HepG2 (cell line): ENCODE data around the gene TXNL4A. TPM values are rescaled to one million over a fixed set of nuclear protein-coding genes. Genes with fewer than 3 reads are reported as not detected.
A peak's percentile ranks its signal among the peaks of the same experiment; 100 is the strongest.

Experiments used
- ETV6 ChIP-seq: sonication (generic); formaldehyde crosslinking; conservative IDR thresholded peaks from 2 replicates; pipeline ENCODE4 v1.4.0; 2020; ENCODE audit warnings: missing genetic modification reagents
- FOXP1 ChIP-seq, 2 experiments: fragments of 450-650 bp in 1 of 2; IDR thresholded peaks; 2 replicates each; pipeline ENCODE4 v1.6.1; 2017 to 2018; ENCODE audit warnings: antibody characterized with exemption in 1 of 2
- GABPB1 ChIP-seq: IDR thresholded peaks from 2 replicates; pipeline ENCODE4 v1.6.1; 2016; ENCODE audit warnings: mild to moderate bottlenecking, missing genetic modification reagents, moderate library complexity, missing compliant biosample characterization
- KAT7 ChIP-seq: IDR thresholded peaks from 2 replicates; pipeline ENCODE4 v1.6.1; 2018; ENCODE audit warnings: borderline replicate concordance, missing compliant biosample characterization
- KDM3A ChIP-seq: IDR thresholded peaks from 2 replicates; pipeline ENCODE4 v1.6.1; 2018; ENCODE audit warnings: low read depth, missing compliant biosample characterization
- MXI1 ChIP-seq: IDR thresholded peaks from 3 replicates; pipeline ENCODE4 v1.6.1; 2012; ENCODE audit warnings: low read depth, low read length, inconsistent platforms, borderline replicate concordance
- NCOA1 ChIP-seq: sonication (generic); formaldehyde crosslinking; IDR thresholded peaks from 2 replicates; pipeline ENCODE4 v1.9.0; 2021; ENCODE audit warnings: missing genetic modification reagents
- PCBP1 ChIP-seq: fragments of 200-400 bp; formaldehyde crosslinking; IDR thresholded peaks from 2 replicates; pipeline ENCODE4 v1.6.1; 2017; ENCODE audit warnings: mild to moderate bottlenecking, low read depth, low read length, borderline replicate concordance
- PHB2 ChIP-seq: fragments of 450-650 bp; IDR thresholded peaks from 2 replicates; pipeline ENCODE4 v1.6.1; 2018; ENCODE audit not compliant: partially characterized antibody
- REPIN1 ChIP-seq: sonication (generic); formaldehyde crosslinking; IDR thresholded peaks from 2 replicates; pipeline ENCODE4 v1.8.0; 2022; ENCODE audit warnings: missing genetic modification reagents, low read depth, mild to moderate bottlenecking, borderline replicate concordance
- RXRB ChIP-seq: IDR thresholded peaks from 2 replicates; pipeline ENCODE4 v1.6.1; 2016; ENCODE audit warnings: borderline replicate concordance, missing genetic modification reagents, missing compliant biosample characterization
- ZMYM2 ChIP-seq: sonication (generic); formaldehyde crosslinking; IDR thresholded peaks from 2 replicates; pipeline ENCODE4 v1.8.0; 2022; ENCODE audit warnings: mild to moderate bottlenecking, missing genetic modification reagents
- ZNF143 ChIP-seq: sonication (generic); formaldehyde crosslinking; IDR thresholded peaks from 2 replicates; pipeline ENCODE4 v1.4.0; 2020; ENCODE audit warnings: missing genetic modification reagents
- ZNF20 ChIP-seq: sonication (generic); formaldehyde crosslinking; IDR thresholded peaks from 2 replicates; pipeline ENCODE4 v1.4.0; 2020; ENCODE audit warnings: mild to moderate bottlenecking, moderate library complexity, missing genetic modification reagents
- ZNF251 ChIP-seq: sonication (generic); formaldehyde crosslinking; IDR thresholded peaks from 2 replicates; pipeline ENCODE4 v1.9.0; 2021; ENCODE audit warnings: mild to moderate bottlenecking, missing genetic modification reagents
- ZNF468 ChIP-seq: sonication (generic); formaldehyde crosslinking; IDR thresholded peaks from 2 replicates; pipeline ENCODE4 v1.8.0; 2022; ENCODE audit warnings: mild to moderate bottlenecking, moderate library complexity, missing genetic modification reagents
- ZNF720 ChIP-seq: sonication (generic); formaldehyde crosslinking; IDR thresholded peaks from 2 replicates; pipeline ENCODE4 v1.4.0; 2020; ENCODE audit warnings: missing genetic modification reagents
- ZNF75D ChIP-seq: sonication (generic); formaldehyde crosslinking; IDR thresholded peaks from 2 replicates; pipeline ENCODE4 v1.8.1; 2023; ENCODE audit warnings: missing genetic modification reagents, mild to moderate bottlenecking, borderline replicate concordance
- polyA plus RNA-seq, 8 experiments: library from polyadenylated mRNA; depleted of rRNA in 3 of 8; stranded (reverse) in 7 of 8; unstranded in 1 of 8; fragments of >200 nt; fragmentation: Illumina TruSeq in 4 of 8; extraction: Trizol in 4 of 8; gene quantifications; 2 replicates each; pipeline versions ENCODE4 v1.2.1 to v1.2.3, GENCODE V29; 2011 to 2016; ENCODE audit warnings: low read depth in 4 of 8, missing spikeins in 1 of 8, mixed read lengths in 1 of 8; ENCODE audit not compliant: insufficient read depth in 1 of 8
- total RNA-seq, 5 experiments: library from RNA; depleted of rRNA; stranded (reverse); fragments of >200 nt; fragmentation: Illumina TruSeq; extraction: Trizol; gene quantifications; 2 replicates each; pipeline ENCODE4 v1.2.3, GENCODE V29; 2016; ENCODE audit warnings: low read depth in 1 of 5
- TF ChIP-seq, protein P1 (sequence below): sonication (generic); formaldehyde crosslinking; conservative IDR thresholded peaks from 2 replicates; pipeline ENCODE4 v1.4.0; 2020; ENCODE audit warnings: missing genetic modification reagents
- TF ChIP-seq, protein P2 (sequence below): IDR thresholded peaks from 2 replicates; pipeline ENCODE4 v1.6.1; 2016; ENCODE audit warnings: missing compliant biosample characterization, missing genetic modification reagents, borderline replicate concordance
- TF ChIP-seq, protein P3 (sequence below): sonication (generic); formaldehyde crosslinking; IDR thresholded peaks from 2 replicates; pipeline ENCODE4 v1.4.0; 2020; ENCODE audit warnings: missing genetic modification reagents, borderline replicate concordance
- TF ChIP-seq, protein P4 (sequence below): sonication (generic); formaldehyde crosslinking; conservative IDR thresholded peaks from 2 replicates; pipeline ENCODE4 v1.4.0; 2020; ENCODE audit warnings: missing genetic modification reagents
- TF ChIP-seq, protein P5 (sequence below): sonication (generic); formaldehyde crosslinking; IDR thresholded peaks from 2 replicates; pipeline ENCODE4 v1.4.0; 2020; ENCODE audit warnings: missing genetic modification reagents

TXNL4A gene
- total and polyA plus RNA-seq, 2 of the 13 experiments (the other 11 are each of a cell fraction or from before 2014, with no cell fraction given), result 172 to 202 TPM

DNA sequence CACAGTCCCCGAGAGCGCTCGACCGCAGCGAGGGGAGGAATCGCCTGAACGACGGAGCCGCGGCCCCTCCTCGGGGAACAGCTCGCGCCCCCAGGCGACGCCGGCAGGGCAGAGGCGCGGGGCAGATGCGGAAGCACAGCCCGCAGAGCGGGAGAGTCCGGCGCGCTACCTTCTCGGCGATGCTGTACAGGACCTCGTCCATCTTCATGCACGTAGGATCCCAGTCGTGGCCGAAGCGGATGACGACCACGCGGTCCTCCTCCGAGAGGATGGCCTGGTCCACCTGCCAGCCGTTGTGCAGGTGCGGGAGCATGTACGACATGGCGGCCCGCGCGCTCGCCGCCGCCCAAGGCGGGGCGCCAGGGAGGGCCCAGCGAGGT is 302 bp downstream of the TXNL4A start (continued):
- TF ChIP-seq ZNF75D (CRISPR knock-in tag) (no peak), ZNF468 (CRISPR knock-in tag) (no peak), REPIN1 (CRISPR knock-in tag) (peak; percentile 67; the same call in 1 of the 2 replicates), ZNF143 (CRISPR knock-in tag) (no peak; the same call in 1 of the 2 replicates), KAT7 (CRISPR knock-in tag) (no peak), ZNF20 (CRISPR knock-in tag) (no peak), PCBP1 (no peak), PHB2 (no peak), ZNF251 (no peak), NCOA1 (CRISPR knock-in tag) (no peak), ZMYM2 (no peak), ETV6 (CRISPR knock-in tag) (peak; percentile 73; the same call in 1 of the 2 replicates), FOXP1 (IDR thresholded peaks at IDR 0.05) (no peak), FOXP1 (CRISPR knock-in tag; IDR thresholded peaks at IDR 0.05) (no peak), RXRB (CRISPR knock-in tag) (no peak), MXI1 (no peak), KDM3A (no peak; the same call in 1 of the 2 replicates), GABPB1 (peak; percentile 42; the same call in 1 of the 2 replicates), ZNF720 (CRISPR knock-in tag) (no peak)
- TF ChIP-seq, protein P1, sequence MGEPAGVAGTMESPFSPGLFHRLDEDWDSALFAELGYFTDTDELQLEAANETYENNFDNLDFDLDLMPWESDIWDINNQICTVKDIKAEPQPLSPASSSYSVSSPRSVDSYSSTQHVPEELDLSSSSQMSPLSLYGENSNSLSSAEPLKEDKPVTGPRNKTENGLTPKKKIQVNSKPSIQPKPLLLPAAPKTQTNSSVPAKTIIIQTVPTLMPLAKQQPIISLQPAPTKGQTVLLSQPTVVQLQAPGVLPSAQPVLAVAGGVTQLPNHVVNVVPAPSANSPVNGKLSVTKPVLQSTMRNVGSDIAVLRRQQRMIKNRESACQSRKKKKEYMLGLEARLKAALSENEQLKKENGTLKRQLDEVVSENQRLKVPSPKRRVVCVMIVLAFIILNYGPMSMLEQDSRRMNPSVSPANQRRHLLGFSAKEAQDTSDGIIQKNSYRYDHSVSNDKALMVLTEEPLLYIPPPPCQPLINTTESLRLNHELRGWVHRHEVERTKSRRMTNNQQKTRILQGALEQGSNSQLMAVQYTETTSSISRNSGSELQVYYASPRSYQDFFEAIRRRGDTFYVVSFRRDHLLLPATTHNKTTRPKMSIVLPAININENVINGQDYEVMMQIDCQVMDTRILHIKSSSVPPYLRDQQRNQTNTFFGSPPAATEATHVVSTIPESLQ (CRISPR knock-in tag), result no peak
- TF ChIP-seq, protein P2, sequence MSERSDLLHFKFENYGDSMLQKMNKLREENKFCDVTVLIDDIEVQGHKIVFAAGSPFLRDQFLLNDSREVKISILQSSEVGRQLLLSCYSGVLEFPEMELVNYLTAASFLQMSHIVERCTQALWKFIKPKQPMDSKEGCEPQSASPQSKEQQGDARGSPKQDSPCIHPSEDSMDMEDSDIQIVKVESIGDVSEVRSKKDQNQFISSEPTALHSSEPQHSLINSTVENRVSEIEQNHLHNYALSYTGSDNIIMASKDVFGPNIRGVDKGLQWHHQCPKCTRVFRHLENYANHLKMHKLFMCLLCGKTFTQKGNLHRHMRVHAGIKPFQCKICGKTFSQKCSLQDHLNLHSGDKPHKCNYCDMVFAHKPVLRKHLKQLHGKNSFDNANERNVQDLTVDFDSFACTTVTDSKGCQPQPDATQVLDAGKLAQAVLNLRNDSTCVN (CRISPR knock-in tag), result no peak
- TF ChIP-seq, protein P3, sequence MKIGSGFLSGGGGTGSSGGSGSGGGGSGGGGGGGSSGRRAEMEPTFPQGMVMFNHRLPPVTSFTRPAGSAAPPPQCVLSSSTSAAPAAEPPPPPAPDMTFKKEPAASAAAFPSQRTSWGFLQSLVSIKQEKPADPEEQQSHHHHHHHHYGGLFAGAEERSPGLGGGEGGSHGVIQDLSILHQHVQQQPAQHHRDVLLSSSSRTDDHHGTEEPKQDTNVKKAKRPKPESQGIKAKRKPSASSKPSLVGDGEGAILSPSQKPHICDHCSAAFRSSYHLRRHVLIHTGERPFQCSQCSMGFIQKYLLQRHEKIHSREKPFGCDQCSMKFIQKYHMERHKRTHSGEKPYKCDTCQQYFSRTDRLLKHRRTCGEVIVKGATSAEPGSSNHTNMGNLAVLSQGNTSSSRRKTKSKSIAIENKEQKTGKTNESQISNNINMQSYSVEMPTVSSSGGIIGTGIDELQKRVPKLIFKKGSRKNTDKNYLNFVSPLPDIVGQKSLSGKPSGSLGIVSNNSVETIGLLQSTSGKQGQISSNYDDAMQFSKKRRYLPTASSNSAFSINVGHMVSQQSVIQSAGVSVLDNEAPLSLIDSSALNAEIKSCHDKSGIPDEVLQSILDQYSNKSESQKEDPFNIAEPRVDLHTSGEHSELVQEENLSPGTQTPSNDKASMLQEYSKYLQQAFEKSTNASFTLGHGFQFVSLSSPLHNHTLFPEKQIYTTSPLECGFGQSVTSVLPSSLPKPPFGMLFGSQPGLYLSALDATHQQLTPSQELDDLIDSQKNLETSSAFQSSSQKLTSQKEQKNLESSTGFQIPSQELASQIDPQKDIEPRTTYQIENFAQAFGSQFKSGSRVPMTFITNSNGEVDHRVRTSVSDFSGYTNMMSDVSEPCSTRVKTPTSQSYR (CRISPR knock-in tag), result no peak
- TF ChIP-seq, protein P4, sequence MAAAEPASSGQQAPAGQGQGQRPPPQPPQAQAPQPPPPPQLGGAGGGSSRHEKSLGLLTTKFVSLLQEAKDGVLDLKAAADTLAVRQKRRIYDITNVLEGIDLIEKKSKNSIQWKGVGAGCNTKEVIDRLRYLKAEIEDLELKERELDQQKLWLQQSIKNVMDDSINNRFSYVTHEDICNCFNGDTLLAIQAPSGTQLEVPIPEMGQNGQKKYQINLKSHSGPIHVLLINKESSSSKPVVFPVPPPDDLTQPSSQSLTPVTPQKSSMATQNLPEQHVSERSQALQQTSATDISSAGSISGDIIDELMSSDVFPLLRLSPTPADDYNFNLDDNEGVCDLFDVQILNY (CRISPR knock-in tag), result no peak
- TF ChIP-seq, protein P5, sequence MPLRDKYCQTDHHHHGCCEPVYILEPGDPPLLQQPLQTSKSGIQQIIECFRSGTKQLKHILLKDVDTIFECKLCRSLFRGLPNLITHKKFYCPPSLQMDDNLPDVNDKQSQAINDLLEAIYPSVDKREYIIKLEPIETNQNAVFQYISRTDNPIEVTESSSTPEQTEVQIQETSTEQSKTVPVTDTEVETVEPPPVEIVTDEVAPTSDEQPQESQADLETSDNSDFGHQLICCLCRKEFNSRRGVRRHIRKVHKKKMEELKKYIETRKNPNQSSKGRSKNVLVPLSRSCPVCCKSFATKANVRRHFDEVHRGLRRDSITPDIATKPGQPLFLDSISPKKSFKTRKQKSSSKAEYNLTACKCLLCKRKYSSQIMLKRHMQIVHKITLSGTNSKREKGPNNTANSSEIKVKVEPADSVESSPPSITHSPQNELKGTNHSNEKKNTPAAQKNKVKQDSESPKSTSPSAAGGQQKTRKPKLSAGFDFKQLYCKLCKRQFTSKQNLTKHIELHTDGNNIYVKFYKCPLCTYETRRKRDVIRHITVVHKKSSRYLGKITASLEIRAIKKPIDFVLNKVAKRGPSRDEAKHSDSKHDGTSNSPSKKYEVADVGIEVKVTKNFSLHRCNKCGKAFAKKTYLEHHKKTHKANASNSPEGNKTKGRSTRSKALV (CRISPR knock-in tag), result no peak
